ENCODE data around the gene KRT76.
A peak's percentile ranks its signal among the peaks of the same experiment; 100 is the strongest.
"Not testable (repeated sequence)": the region's sequence is repeated elsewhere in the genome, so short reads cannot be mapped to it uniquely, and the experiment has no call there.

KRT76 gene

GRCh38 chr12:52757449-52758176 is 19.5 kb downstream of the KRT76 start:
- DNase-seq: no peak

DNA sequence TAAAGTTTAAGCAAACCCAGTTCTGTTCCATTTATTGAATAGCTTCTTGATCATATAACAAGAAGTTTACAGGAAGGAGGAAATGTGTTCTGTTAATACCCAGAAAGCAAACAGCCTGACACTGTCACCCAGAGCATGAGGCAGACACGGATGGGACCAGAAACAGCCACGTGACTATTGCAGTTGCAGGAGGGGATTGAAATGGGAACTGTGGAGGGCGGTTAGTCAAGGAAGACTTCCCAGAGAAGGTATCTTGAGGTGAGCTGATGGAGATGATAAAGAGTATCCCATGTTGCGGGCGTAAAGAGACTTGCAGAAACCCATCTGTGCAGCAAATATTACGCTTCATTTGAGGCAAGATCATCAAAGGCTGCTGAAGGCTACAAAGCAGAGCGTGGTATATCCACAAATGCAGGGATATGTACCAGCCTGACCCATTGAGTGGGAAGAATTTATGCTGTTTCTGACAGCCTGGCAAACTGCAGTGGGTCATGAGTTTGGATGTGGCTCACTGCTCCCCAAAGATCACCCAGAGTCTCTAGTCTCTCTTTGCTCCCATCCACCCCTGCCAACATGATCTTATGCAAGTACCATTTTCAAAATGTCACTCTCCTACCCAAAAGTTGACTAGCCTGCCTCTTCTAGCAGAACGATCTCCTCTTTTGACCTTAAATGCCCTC is 20.7 kb downstream of the KRT76 start:
- DNase-seq: no peak

DNA sequence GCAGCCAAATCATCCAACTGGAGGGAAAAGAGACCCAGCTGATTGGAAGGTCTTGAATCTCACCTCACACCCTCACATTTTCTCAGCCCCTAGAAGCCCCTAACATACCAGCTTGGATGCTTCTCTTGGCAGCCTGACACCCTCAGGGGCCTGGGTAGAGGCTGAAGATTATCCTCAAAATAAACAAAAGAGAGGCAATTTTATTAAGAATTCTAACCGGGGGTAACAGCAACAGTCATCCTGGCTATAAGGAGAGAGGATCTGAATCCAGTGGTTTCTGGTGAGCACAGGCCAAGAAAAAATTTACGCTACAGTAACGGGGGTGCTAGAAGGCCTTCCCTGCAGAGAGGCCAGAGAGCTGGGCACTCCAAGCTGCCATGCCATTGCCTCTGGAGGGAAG is 21.6 kb downstream of the KRT76 start:
- no peak for DNase-seq

GRCh38 chr12:52754135-52754534 is 23.0 kb downstream of the KRT76 start:
- peak; percentile 20 to 53 for DNase-seq

- DNase-seq: no peak
Measured at GRCh38 chr12:52753283-52753682, 23.9 kb downstream of the KRT76 start.

DNA sequence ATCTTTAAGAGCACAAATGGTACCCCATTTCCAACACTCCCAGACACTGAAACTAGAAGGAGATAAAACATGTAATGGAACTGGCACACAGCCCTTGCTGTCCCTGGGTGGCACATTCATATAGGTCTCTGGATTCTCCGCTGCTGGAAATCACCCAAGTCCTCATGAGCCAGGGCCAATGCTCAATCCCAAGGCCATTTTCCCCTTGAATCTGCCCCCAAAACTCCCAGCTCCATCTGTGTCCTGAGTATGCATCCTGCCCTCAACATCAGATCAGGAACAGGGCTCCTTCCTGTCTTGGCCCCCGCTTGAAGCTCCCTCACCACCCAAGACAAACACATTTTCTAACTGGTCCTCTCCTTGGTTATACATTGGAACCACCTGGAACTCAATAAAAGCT is 24.6 kb downstream of the KRT76 start:
- no peak for DNase-seq

DNA sequence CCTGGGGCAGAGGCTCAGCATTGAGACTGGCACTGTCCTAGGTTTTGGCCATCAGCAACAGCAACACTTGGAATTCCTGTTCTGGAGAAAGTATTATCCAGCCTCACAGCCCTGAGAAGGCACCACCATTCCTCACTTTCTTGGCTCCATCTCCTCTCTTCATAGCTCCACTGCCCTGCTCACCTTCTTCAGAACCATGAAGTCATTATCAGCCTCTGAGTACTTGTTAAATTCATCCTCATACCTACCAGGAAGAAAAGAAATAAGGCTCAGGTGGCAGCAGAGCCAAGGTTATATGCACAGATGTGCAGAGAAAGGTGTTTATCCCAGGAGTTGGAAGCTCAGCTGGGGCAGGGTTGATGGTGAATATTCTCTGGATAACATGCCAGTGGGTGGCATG is 25.4 kb downstream of the KRT76 start:
- no peak for DNase-seq

DNA sequence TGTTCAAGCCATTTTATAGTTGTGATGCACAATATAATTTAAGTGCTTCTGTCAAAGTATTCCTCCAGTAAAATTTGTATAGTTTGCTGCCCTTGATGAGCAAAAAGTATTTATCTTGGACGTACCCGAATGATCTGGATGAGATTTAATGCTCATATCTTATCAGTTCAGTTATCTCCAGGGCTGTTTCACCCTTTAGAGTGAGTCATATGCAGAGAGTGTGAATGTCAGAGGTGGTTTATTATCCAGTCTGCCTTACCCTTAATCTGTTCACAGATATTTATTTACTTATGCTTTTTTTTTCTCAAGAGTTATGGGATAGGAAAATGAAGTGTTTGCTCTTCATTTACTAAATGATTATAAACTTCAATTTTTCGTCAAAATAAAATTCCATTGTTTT is 26.6 kb downstream of the KRT76 start:
- DNase-seq: not testable (repeated sequence)

DNA sequence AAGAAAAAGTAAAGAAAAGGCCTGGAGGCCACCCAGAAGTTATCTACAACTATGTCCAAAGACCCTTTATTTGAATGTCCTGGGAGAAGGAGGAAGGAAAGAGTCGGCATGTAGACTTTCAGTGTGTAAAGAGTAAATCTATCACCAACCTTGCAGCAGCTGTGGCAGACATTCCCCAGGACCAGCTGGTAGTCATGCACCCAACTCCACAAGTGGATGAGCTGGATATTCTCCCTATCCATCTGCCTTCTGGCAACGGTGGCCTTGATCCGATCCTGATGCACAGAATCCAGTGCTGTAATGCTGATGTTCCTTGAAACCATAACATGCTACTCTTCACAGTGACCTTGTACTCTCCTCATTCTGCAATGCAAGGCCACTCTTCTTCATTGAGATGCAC is 27.3 kb downstream of the KRT76 start:
- DNase-seq: no peak

GRCh38 chr12:52748578-52748977 is 28.6 kb downstream of the KRT76 start:
- DNase-seq: no peak

DNA sequence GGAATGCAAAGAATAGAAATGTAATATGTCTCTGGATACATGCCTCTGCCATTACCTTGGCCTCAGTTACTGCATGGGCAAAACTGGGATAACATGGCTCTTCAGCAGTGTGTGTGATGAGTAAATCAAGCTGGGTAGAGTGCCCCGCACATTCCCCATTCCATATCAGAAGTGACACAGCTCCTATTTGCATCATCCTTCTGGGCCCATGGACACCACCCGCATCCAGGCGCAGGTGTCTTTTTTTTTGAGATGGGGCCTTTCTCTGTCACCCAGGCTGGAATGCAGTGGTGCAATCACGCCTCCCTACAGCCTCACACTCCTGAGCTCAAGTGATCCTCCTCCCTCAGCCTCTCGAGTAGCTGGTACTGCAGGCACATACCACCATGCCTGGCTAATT is 31.6 kb downstream of the KRT76 start:
- DNase-seq: no peak

DNA sequence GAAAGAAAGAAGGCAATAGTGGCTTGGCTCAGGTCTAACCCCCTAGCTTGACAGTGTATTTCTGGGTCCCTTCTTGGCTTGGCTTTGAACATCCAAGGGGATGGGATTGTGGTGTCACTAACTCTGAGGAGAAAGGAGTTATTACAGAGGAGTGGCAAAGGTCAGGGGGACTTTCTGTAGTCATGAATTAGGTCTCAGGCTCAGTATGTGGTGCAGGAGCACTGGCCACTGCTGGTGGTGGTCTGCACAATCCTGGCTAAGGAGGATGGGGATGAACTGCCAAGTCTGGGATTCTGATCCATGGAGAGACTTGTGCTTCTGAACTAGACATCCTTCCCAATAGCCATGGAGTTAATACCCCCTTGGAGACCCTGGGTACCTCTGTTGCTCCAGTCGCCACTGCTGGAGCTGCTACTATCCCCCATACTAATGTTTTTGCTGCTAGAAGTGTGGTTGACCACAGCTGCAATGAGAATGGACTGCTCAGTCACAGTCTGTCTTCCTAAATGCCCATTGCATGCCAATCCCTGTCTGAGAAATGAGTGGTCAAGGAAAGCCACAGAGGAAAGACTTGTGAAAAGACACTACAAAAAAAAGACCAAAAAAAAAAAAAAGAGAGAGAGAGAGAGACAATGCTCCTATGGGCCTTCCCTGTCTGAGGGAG is 32.5 kb downstream of the KRT76 start:
- DNase-seq: no peak

- no peak for DNase-seq
Measured at GRCh38 chr12:52742822-52743457, 34.2 kb downstream of the KRT76 start.

DNA sequence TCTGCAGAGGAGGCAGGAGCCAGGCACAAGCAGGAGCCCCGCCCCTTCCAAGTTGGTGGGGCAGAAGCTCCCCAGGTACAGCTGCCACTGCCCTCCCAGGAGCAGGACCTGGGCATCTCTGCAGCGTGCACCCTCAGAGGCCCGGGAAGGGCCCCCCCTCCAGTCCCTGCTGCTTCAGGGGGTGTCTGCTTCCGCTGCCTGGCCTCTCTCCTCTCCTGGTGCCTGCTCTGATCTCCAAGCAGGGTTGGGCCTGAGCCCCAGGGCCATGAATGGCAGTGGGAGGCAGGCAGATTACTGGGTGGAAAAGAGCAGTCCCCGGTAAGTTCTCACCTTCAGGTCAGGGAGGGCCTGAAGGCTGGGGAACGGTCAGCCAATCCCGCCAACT is 35.0 kb downstream of the KRT76 start:
- DNase-seq: no peak

GRCh38 chr12:52741375-52742195 is 35.6 kb downstream of the KRT76 start:
- DNase-seq: no peak

DNA sequence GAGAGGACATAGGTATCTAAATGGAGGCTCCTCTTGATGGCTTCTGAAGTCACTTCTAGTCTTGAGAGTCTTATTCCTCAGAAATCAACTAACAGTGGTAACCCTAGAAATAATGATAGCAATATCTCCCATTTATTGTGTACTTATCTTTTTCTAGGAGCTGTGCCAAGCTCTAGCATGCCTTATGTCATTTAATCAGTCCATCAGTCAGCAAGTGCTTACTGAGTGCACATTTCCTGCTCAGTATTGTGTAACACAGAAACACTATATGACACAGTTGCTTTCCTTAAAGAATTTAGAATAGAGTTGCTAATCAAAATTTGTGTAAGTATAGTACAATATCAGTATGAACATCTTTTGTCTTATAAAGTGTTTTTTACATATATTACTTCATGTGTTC is 36.6 kb downstream of the KRT76 start:
- peak; percentile 41 to 82 for DNase-seq

DNA sequence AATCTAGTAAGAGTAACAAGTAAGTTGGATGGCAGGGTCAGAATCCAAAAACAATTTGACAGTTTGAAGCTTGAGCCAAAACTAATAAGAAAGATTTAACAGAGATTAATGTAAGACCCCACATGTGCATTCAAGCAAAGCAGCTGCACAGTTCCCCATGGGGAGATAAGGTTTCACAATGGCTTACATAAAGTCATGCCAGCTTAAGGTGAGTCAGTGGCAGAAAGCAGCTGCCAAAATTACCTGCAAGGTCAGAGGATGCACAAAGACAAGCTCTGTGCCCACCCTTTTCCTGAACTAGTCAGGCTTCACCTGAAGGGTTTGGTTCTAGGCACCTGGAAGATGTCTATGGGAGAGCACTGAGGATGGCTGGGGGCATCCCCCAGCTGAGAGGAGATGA is 37.2 kb downstream of the KRT76 start:
- DNase-seq: peak; percentile 10 to 55

GRCh38 chr12:52735816-52736632 is 41.1 kb downstream of the KRT76 start:
- DNase-seq: no peak

- no peak for DNase-seq
Measured at GRCh38 chr12:52735106-52735505, 42.0 kb downstream of the KRT76 start.

GRCh38 chr12:52730793-52731192 is 46.4 kb downstream of the KRT76 start:
- DNase-seq: no peak

DNA sequence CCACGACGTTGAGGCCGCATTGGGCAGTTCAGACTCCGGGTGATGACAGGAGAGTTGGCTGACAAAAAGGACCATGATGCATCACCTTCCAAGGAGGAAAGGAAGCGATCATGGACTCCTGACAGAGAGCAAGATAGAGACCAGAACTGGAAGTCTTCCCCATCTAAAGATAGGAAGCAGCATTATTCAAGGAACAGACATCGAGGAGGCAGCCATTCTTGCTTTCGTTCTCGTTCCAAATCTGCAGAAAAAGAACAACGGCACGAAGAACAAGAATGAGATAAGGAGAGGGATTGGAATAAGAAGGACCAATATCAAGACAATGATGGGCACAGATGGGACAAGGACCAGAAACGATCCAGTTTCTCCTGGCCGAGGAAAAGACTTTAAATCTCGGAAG is 46.8 kb downstream of the KRT76 start:
- DNase-seq: no peak

DNA sequence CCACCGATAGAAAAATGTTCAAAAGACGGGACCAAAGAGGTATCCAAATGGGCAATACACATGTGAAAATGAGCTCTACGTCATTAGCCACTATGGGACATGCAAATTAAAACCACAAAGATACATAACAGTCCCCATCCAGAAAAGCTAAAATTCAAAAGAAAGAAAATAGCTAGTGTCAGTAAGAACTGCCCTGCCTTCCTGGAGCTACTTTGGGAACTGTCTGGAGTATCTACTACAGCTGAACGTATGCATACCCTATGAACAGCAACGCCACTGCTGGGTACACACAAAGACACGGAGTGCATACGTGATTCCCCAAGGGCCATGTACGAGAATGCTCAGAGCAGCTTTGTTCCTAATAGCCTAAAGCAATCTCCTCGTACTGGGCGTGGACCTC is 48.0 kb downstream of the KRT76 start:
- peak in 1 of 2 experiments; percentile 4 for DNase-seq
